GM23248 (cell line): ENCODE results near the gene NRBP1.

Experiments
- EZH2 ChIP-seq: fragments of 200-600 bp; sonication (generic); IDR thresholded peaks from 2 replicates; pipeline ENCODE4 v1.6.1; 2018; ENCODE audit warnings: antibody characterized with exemption, mild to moderate bottlenecking; ENCODE audit not compliant: insufficient read depth, poor library complexity, severe bottlenecking
- EZH2phosphoT487 ChIP-seq: fragments of 200-600 bp; sonication (generic); IDR thresholded peaks from 2 replicates; pipeline ENCODE4 v1.6.1; 2018; ENCODE audit warnings: antibody characterized with exemption, moderate library complexity, mild to moderate bottlenecking, low read depth; ENCODE audit not compliant: insufficient read depth

DNA sequence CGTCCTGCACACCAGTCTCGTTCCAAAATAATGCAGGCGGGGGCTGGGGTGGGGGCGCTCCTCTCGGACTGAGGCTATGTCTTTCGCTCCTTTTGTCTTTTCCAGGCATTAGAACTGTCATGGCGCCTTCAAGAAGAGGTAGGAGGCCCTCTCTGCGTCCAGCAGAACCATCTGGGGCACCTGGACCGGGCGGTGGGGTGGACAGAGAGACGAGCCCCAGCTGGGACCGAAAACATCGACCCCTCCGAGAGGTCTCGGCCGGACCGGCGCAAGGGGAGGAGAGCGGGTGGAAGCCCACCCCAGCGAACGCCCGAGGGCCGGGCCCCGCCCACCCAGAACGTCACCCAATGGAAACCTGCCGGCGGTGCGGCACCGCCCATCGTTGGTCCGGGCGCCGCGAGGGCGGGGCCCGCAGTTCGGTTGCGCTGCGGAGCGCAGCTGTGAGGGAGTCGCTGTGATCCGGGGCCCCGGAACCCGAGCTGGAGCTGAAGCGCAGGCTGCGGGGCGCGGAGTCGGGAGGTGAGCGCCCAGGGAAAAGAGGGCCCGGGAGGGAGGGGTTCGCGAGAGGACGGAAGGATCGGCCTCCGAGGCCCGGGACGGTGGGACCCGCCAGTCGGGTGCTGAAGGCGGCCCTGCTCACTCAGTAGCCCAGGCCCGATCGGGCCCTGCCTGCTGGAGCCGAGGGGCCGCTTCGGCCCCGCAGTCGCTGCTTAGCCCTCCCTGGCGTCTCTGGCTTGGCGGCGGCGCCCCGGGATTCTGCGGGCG lies at the start of gene NRBP1:
- TF ChIP-seq EZH2 (no peak), EZH2phosphoT487 (no peak)
